K562 (cell line): ENCODE measurements around the gene FANK1. TPM values are rescaled to one million over a fixed set of nuclear protein-coding genes. Genes with fewer than 3 reads are reported as not detected.

Source experiments
- ATAC-seq: fragments of 200-7000 bp; cut with Tn5 transposase; 3 replicates; pipeline ENCODE4 v1.9.1; 2020; ENCODE audit warnings: moderate library complexity
- BruUV-seq: library from RNA; stranded (reverse); fragments of 400-500 nt; replicated peaks from 2 replicates; lab custom pipeline; 2021; lab: Mats Ljungman, UMichigan
- CTCF ChIA-PET: fragments of 300-600 bp; formaldehyde crosslinking; extraction: SDS; loops from one replicate; lab custom pipeline; 2021; ENCODE audit warnings: low intra/inter-chr PET ratio; lab: Yijun Ruan, JAX
- POLR2A ChIA-PET: fragments of 300-600, 350-650 bp; sonication (Branson Sonifier 250); formaldehyde crosslinking; extraction: SDS; loops from one replicate; lab custom pipeline; 2021; ENCODE audit warnings: antibody characterized with exemption, inconsistent platforms; lab: Yijun Ruan, JAX
- DNase-seq, 4 experiments: peaks; one replicate each; pipeline versions ENCODE4 v3.0.0 to v3.0.0-alpha.2; 2011 to 2018; ENCODE audit warnings: low spot score in 3 of 4, mixed read lengths in 3 of 4; ENCODE audit errors: extremely low read depth in 1 of 4
- FAIRE-seq: peaks from 2 replicates; lab custom pipeline; 2011; peaks lifted over from hg19 to GRCh38; lab: Jason Lieb, UNC
- H2AFZ ChIP-seq: 2 replicates; pipeline ENCODE4 v1.6.0; 2011; ENCODE audit warnings: low read depth, low read length, control low read depth, inconsistent platforms
- H3K27ac ChIP-seq: fragments of 200-600 bp; 3 replicates; pipeline ENCODE4 v1.8.0; 2011; ENCODE audit warnings: low read depth, mild to moderate bottlenecking, control low read depth, inconsistent platforms, low read length, moderate library complexity, mixed read lengths; ENCODE audit errors: extremely low read depth
- H3K27me3 ChIP-seq, 2 experiments: fragments of 300-600 bp in 1 of 2; 2 replicates in 1 of 2; 3 replicates in 1 of 2; pipeline versions ENCODE4 v1.6.0 to v1.8.0; 2011; ENCODE audit warnings: inconsistent platforms in 2 of 2, low read length in 2 of 2, mild to moderate bottlenecking in 1 of 2, mixed read lengths in 1 of 2, moderate library complexity in 1 of 2; ENCODE audit not compliant: control insufficient read depth in 2 of 2, insufficient read depth in 2 of 2
- H3K36me3 ChIP-seq: fragments of 300-600 bp; 3 replicates; pipeline ENCODE4 v1.8.0; 2011; ENCODE audit warnings: mild to moderate bottlenecking, low read length, inconsistent platforms; ENCODE audit not compliant: control insufficient read depth, insufficient read depth
- H3K4me1 ChIP-seq, 2 experiments: fragments of 200-600 bp in 1 of 2; replicated peaks in 1 of 2; 2 replicates in 1 of 2; 3 replicates in 1 of 2; pipeline versions ENCODE4 v1.5.1 to v1.8.0; 2011; ENCODE audit warnings: inconsistent platforms in 2 of 2, low read length in 2 of 2, mild to moderate bottlenecking in 1 of 2, mixed read lengths in 1 of 2, moderate library complexity in 1 of 2; ENCODE audit not compliant: control insufficient read depth in 2 of 2, insufficient read depth in 2 of 2
- H3K4me2 ChIP-seq: 2 replicates; pipeline ENCODE4 v1.6.1; 2011; ENCODE audit warnings: low read length, control low read depth, inconsistent platforms, mixed read lengths; ENCODE audit not compliant: insufficient read depth
- H3K4me3 ChIP-seq: fragments of 200-600 bp; sonication (generic), shearing (Covaris generic); 2 replicates; pipeline ENCODE4 v1.5.1; 2016; ENCODE audit warnings: control low read depth, inconsistent platforms
- H3K79me2 ChIP-seq: fragments of 200-600 bp; 3 replicates; pipeline ENCODE4 v1.8.0; 2011; ENCODE audit warnings: low read length, inconsistent platforms; ENCODE audit not compliant: control insufficient read depth, insufficient read depth
- H3K9ac ChIP-seq, 2 experiments: 2 replicates each; pipeline versions ENCODE4 v1.6.0 to v1.6.1; 2011; ENCODE audit warnings: low read depth in 2 of 2, low read length in 2 of 2, control low read depth in 1 of 2, inconsistent platforms in 1 of 2, mild to moderate bottlenecking in 1 of 2, mixed read lengths in 1 of 2; ENCODE audit not compliant: insufficient read depth in 1 of 2
- H3K9me1 ChIP-seq: one replicate; pipeline ENCODE4 v1.6.0; 2011; ENCODE audit warnings: inconsistent platforms, mild to moderate bottlenecking, low read length, moderate library complexity; ENCODE audit not compliant: control insufficient read depth, insufficient read depth
- H3K9me3 ChIP-seq: replicated peaks from 2 replicates; pipeline ENCODE4 v1.5.1; 2011; ENCODE audit warnings: low read depth, low read length, inconsistent platforms; ENCODE audit not compliant: control insufficient read depth, insufficient read depth
- H4K20me1 ChIP-seq: replicated peaks from 2 replicates; pipeline ENCODE4 v1.6.1; 2011; ENCODE audit warnings: low read length, inconsistent platforms, mixed read lengths; ENCODE audit not compliant: control insufficient read depth, insufficient read depth
- CTCF ChIP-seq, 3 experiments: IDR thresholded peaks in 2 of 3; conservative IDR thresholded peaks in 1 of 3; 2 replicates each; pipeline ENCODE4 v1.5.1; 2011 to 2012; ENCODE audit warnings: low read length in 3 of 3, mild to moderate bottlenecking in 3 of 3, control low read depth in 2 of 3, improper control_type of control experiment in 1 of 3, inconsistent platforms in 1 of 3, low read depth in 1 of 3, mixed read lengths in 1 of 3, moderate library complexity in 1 of 3; ENCODE audit not compliant: insufficient read depth in 2 of 3
- PRMT5 ChIP-seq: sonication (generic); formaldehyde crosslinking; IDR thresholded peaks from 2 replicates; pipeline ENCODE4 v1.5.0; 2020; ENCODE audit warnings: missing genetic modification reagents
- RAD21 ChIP-seq, 2 experiments: fragments of 250-450 bp in 1 of 2; fragments of 450-650 bp in 1 of 2; sonication (Bioruptor Pico) in 1 of 2; formaldehyde crosslinking in 1 of 2; IDR thresholded peaks in 1 of 2; conservative IDR thresholded peaks in 1 of 2; 2 replicates each; pipeline versions ENCODE4 v1.4.0 to v1.8.0; 2020 to 2022; ENCODE audit warnings: mild to moderate bottlenecking in 2 of 2, moderate library complexity in 1 of 2
- SMC3 ChIP-seq: conservative IDR thresholded peaks from 2 replicates; pipeline ENCODE4 v1.6.1; 2011; ENCODE audit warnings: low read depth, low read length, improper control_type of control experiment; ENCODE audit not compliant: insufficient read depth
- TCF7 ChIP-seq: sonication (generic); IDR thresholded peaks from 2 replicates; pipeline ENCODE4 v1.6.1; 2016; ENCODE audit warnings: antibody characterized with exemption, borderline replicate concordance
- ZKSCAN3 ChIP-seq: fragments of 250-450 bp; sonication (Bioruptor Pico); IDR thresholded peaks from 2 replicates; pipeline ENCODE4 v1.4.0; 2020
- ZNF384 ChIP-seq: IDR thresholded peaks from 2 replicates; pipeline ENCODE4 v1.6.1; 2012; ENCODE audit warnings: low read depth, low read length, improper control_type of control experiment
- WGBS: fragments of 100-300 bp; shearing (Covaris generic); methylation state at CpG from one replicate; pipeline ENCODE4 v1.1.6; 2016; ENCODE audit warnings: low coverage, mixed read lengths; ENCODE audit not compliant: insufficient coverage; ENCODE audit errors: missing lambda C conversion rate; 5-methylcytosine and 5-hydroxymethylcytosine counted together
- in situ Hi-C: fragments of 300-500 bp; cut with MboI; formaldehyde crosslinking; loops from 4 replicates; pipeline ENCODE4 v1.15.0; 2018; ENCODE audit warnings: inconsistent platforms, mixed read lengths
- intact Hi-C: fragments of 100-400 bp; cut with micrococcal nuclease; formaldehyde crosslinking; loops from 2 replicates; pipeline ENCODE4 v1.14.2; 2022
- polyA plus RNA-seq, 8 experiments: library from polyadenylated mRNA; depleted of rRNA in 4 of 8; stranded (reverse) in 5 of 8; unstranded in 3 of 8; fragments of >200 nt; fragmentation: Nextera tagmentation in 2 of 8; fragmentation: Illumina TruSeq in 1 of 8; extraction: Ambion mirVana in 2 of 8; extraction: Trizol in 1 of 8; gene quantifications; 2 replicates each; pipeline versions ENCODE4 v1.2.1 to v1.2.3, GENCODE V29; 2011 to 2014; ENCODE audit warnings: inconsistent platforms in 1 of 8, missing spikeins in 1 of 8
- total RNA-seq, 7 experiments: library from RNA; depleted of rRNA in 6 of 7; stranded (reverse); fragments of >200 nt in 6 of 7; fragmentation: Illumina TruSeq in 2 of 7; extraction: Trizol in 2 of 7; gene quantifications; 2 replicates each; pipeline versions ENCODE4 v1.2.1 to v1.2.3, GENCODE V29; 2011 to 2021; ENCODE audit warnings: low replicate concordance in 1 of 7
- TF ChIP-seq, protein P1 (sequence below), 2 experiments: fragments of 450-650 bp; formaldehyde crosslinking in 1 of 2; IDR thresholded peaks; 2 replicates each; pipeline versions ENCODE4 v1.4.0 to v1.6.1; 2014 to 2020; ENCODE audit warnings: mild to moderate bottlenecking in 2 of 2, borderline replicate concordance in 1 of 2, low read depth in 1 of 2

The FANK1 gene
- total and polyA plus RNA-seq, 9 of the 15 experiments (the other 6 are each of a cell fraction or from before 2014, with no cell fraction given): 0.11 to 2.3 (median 0.51) TPM; not detected in 1

DNA sequence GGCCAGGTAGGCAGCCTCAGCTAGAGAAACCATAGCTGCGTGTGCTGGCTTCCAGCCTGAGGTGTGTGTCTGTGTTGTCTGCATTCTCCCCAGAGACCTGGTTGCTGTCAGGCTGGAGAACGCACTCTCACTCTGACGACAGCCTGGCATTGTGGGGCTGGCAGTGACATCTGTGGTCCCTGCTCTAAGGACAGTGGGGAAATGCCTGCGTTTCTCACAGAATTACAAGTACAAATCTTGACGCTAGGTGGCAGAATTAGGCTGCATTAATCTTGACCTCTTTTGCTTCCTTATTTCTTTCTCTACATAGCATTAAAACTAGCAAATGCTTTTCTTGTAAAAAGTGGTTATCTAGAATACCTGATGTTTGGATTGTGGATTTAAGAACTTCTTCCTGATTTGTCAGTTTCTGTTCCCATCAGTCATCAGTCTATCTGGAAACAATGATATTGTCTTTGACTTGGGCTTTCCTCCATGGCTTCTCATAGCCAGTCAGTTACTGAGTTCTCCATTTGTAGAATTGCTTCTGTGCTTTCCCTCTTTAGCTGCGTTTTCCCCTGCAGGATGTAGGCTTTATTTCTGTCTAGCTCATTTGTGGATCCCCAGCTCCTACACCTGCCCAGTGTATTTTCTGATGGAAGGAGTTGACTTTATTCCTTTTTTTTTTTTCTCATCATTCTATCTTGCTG lies 86.0 kb downstream of the FANK1 start:
- WGBS: 0% methylated on average over 4 of the region's 6 CpGs
- no TSS peak for BruUV-seq
- ATAC-seq: peak; percentile 84
- no peak for TF ChIP-seq TCF7
- TF ChIP-seq PRMT5 (CRISPR knock-in tag): no peak
- peak; percentile 57 to 80 for TF ChIP-seq RAD21 (CRISPR knock-in tag; conservative IDR thresholded peaks at IDR 0.05 in 1 of 2, IDR thresholded peaks at IDR 0.05 in 1 of 2)
- TF ChIP-seq, protein P1, sequence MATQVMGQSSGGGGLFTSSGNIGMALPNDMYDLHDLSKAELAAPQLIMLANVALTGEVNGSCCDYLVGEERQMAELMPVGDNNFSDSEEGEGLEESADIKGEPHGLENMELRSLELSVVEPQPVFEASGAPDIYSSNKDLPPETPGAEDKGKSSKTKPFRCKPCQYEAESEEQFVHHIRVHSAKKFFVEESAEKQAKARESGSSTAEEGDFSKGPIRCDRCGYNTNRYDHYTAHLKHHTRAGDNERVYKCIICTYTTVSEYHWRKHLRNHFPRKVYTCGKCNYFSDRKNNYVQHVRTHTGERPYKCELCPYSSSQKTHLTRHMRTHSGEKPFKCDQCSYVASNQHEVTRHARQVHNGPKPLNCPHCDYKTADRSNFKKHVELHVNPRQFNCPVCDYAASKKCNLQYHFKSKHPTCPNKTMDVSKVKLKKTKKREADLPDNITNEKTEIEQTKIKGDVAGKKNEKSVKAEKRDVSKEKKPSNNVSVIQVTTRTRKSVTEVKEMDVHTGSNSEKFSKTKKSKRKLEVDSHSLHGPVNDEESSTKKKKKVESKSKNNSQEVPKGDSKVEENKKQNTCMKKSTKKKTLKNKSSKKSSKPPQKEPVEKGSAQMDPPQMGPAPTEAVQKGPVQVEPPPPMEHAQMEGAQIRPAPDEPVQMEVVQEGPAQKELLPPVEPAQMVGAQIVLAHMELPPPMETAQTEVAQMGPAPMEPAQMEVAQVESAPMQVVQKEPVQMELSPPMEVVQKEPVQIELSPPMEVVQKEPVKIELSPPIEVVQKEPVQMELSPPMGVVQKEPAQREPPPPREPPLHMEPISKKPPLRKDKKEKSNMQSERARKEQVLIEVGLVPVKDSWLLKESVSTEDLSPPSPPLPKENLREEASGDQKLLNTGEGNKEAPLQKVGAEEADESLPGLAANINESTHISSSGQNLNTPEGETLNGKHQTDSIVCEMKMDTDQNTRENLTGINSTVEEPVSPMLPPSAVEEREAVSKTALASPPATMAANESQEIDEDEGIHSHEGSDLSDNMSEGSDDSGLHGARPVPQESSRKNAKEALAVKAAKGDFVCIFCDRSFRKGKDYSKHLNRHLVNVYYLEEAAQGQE (IDR thresholded peaks at IDR 0.05; ENCODE audit: borderline replicate concordance): peak; percentile 63
- TF ChIP-seq, protein P1 (CRISPR knock-in tag; IDR thresholded peaks at IDR 0.05; ENCODE audit: low read depth): no peak
- TF ChIP-seq CTCF (IDR thresholded peaks at IDR 0.05 in 2 of 3, conservative IDR thresholded peaks at IDR 0.05 in 1 of 3; ENCODE audit: insufficient read depth in 2 of 3, low read depth in 1 of 3, low read length in 3 of 3): peak; percentile 36 to 62 (median 58); a peak in 5 of 6 replicates
- no peak for TF ChIP-seq ZNF384
- TF ChIP-seq ZKSCAN3: no peak
- TF ChIP-seq SMC3: peak; percentile 50; the same call in 1 of the 2 replicates

More for the DNA sequence above, 86.0 kb downstream of the FANK1 start:
- H3K4me1 ChIP-seq: no peaks in the 10 kb centered on the region; a peak in 1 of 5 replicates
- no peak overlapping the region for H2AFZ ChIP-seq
- no peaks in the 10 kb centered on the region for H3K79me2 ChIP-seq
- in situ Hi-C loops: loop anchor here (10.0 kb wide), 1 partner anchor 522 kb away; no protein-coding TSS in a partner anchor
- H3K36me3 ChIP-seq: no peaks in the 10 kb centered on the region
- DNase-seq (peak in 3 of 4 experiments; percentile 8 to 53 (median 17)), FAIRE-seq (peak; percentile 51)
- POLR2A ChIA-PET: interaction anchor here (0.5 to 0.8 kb wide), 2 partner anchors 113 to 317 kb away, joined by 3 read pairs; no protein-coding TSS in a partner anchor
- H3K9ac ChIP-seq: no peak overlapping the region
- no peaks in the 10 kb centered on the region for H3K9me1 ChIP-seq
- intact Hi-C loops: loop anchor here (2.0 to 10.0 kb wide), 6 partner anchors 115 to 1872 kb away; partner anchors contain the start of gene ADAM12
- H3K4me3 ChIP-seq: no peak overlapping the region
- peaks cover 3% of the 10 kb centered on the region; the same call in 1 of the 2 replicates for H4K20me1 ChIP-seq
- H3K9me3 ChIP-seq: no peaks in the 10 kb centered on the region
- peaks cover 0 to 13% of the 10 kb centered on the region in 2 experiments; a peak in 2 of 5 replicates for H3K27me3 ChIP-seq
- H3K4me2 ChIP-seq: no peak overlapping the region
- CTCF ChIA-PET: interaction anchor here (0.6 to 1.0 kb wide), 4 partner anchors 114 to 522 kb away, joined by 3 to 4 read pairs (median 3); no protein-coding TSS in a partner anchor
- no peak overlapping the region for H3K27ac ChIP-seq
